ENCODE measurements around the gene C10orf53. TPM values are rescaled to one million over a fixed set of nuclear protein-coding genes. Genes with fewer than 3 reads are reported as not detected.

The C10orf53 gene
- total RNA-seq: 0.16 TPM in 1 of 2 replicates, not detected in the other

- Mint-ChIP-seq H3K27me3 (ENCODE audit: low read depth) (peaks cover 38% of the 10 kb centered on the region), H3K4me3 (ENCODE audit: low read depth) (no peak within 1 kb of the TSS), H3K36me3 (ENCODE audit: low read depth) (no peaks in the 10 kb centered on the region), H3K27ac (no peak within 1 kb of the TSS), H3K9me3 (peaks cover 8% of the 10 kb centered on the region), H3K4me1 (ENCODE audit: low read depth) (peaks cover 2% of the 10 kb centered on the region)
- DNase-seq (ENCODE audit: low spot score): peak; percentile 40
- intact Hi-C loops (cut with micrococcal nuclease): no loop called here
Measured at GRCh38 chr10:49679480-49679893, at the start of gene C10orf53. Gene C10orf53, plus strand, starts transcription at chr10:49679651. Its CDS starts 47 bp downstream, at chr10:49679698.

- intact Hi-C loops (cut with micrococcal nuclease): no loop called here
Measured at GRCh38 chr10:49631975-49632374, 47.5 kb upstream of the C10orf53 start.

GRCh38 chr10:49632406-49633317 is 46.8 kb upstream of the C10orf53 start:
- Mint-ChIP-seq H3K4me3 (ENCODE audit: low read depth) (no peak overlapping the region), H3K9me3 (no peaks in the 10 kb centered on the region), H3K4me1 (ENCODE audit: low read depth) (no peaks in the 10 kb centered on the region), H3K27me3 (ENCODE audit: low read depth) (peaks cover 23% of the 10 kb centered on the region), H3K36me3 (ENCODE audit: low read depth) (no peaks in the 10 kb centered on the region), H3K27ac (no peak overlapping the region)
- intact Hi-C loops (cut with micrococcal nuclease): no loop called here
- no peak for DNase-seq (ENCODE audit: low spot score)

More at GRCh38 chr10:49631975-49632374, 47.5 kb upstream of the C10orf53 start:
- Mint-ChIP-seq H3K9me3 (no peaks in the 10 kb centered on the region), H3K36me3 (ENCODE audit: low read depth) (no peaks in the 10 kb centered on the region), H3K27ac (no peak overlapping the region), H3K4me1 (ENCODE audit: low read depth) (no peaks in the 10 kb centered on the region), H3K27me3 (ENCODE audit: low read depth) (peaks cover 16% of the 10 kb centered on the region), H3K4me3 (ENCODE audit: low read depth) (no peak overlapping the region)
- no peak for DNase-seq (ENCODE audit: low spot score)

- Mint-ChIP-seq H3K9me3 (no peaks in the 10 kb centered on the region), H3K27me3 (ENCODE audit: low read depth) (peaks cover 29% of the 10 kb centered on the region), H3K27ac (no peak overlapping the region), H3K36me3 (ENCODE audit: low read depth) (no peaks in the 10 kb centered on the region), H3K4me1 (ENCODE audit: low read depth) (no peaks in the 10 kb centered on the region), H3K4me3 (ENCODE audit: low read depth) (no peak overlapping the region)
- intact Hi-C loops (cut with micrococcal nuclease): no loop called here
- no peak for DNase-seq (ENCODE audit: low spot score)
Measured at GRCh38 chr10:49633327-49634068, 46.0 kb upstream of the C10orf53 start.

GRCh38 chr10:49634069-49634660 is 45.3 kb upstream of the C10orf53 start:
- no peak overlapping the region for H3K4me3 Mint-ChIP-seq (ENCODE audit: low read depth)
- H3K36me3 Mint-ChIP-seq (ENCODE audit: low read depth): no peaks in the 10 kb centered on the region
- no peaks in the 10 kb centered on the region for H3K4me1 Mint-ChIP-seq (ENCODE audit: low read depth)
- H3K9me3 Mint-ChIP-seq: no peaks in the 10 kb centered on the region
- DNase-seq (ENCODE audit: low spot score): no peak
- no peak overlapping the region for H3K27ac Mint-ChIP-seq
- peaks cover 29% of the 10 kb centered on the region for H3K27me3 Mint-ChIP-seq (ENCODE audit: low read depth)
- intact Hi-C loops (cut with micrococcal nuclease): no loop called here

GRCh38 chr10:49642311-49642710 is 37.1 kb upstream of the C10orf53 start:
- H3K27ac Mint-ChIP-seq: no peak overlapping the region
- H3K4me1 Mint-ChIP-seq (ENCODE audit: low read depth): no peaks in the 10 kb centered on the region
- no peaks in the 10 kb centered on the region for H3K9me3 Mint-ChIP-seq
- H3K4me3 Mint-ChIP-seq (ENCODE audit: low read depth): no peak overlapping the region
- intact Hi-C loops (cut with micrococcal nuclease): no loop called here
- DNase-seq (ENCODE audit: low spot score): no peak
- H3K36me3 Mint-ChIP-seq (ENCODE audit: low read depth): no peaks in the 10 kb centered on the region
- H3K27me3 Mint-ChIP-seq (ENCODE audit: low read depth): peaks cover 16% of the 10 kb centered on the region

GRCh38 chr10:49643241-49644034 is 36.0 kb upstream of the C10orf53 start:
- no peaks in the 10 kb centered on the region for H3K9me3 Mint-ChIP-seq
- no peaks in the 10 kb centered on the region for H3K36me3 Mint-ChIP-seq (ENCODE audit: low read depth)
- H3K27me3 Mint-ChIP-seq (ENCODE audit: low read depth): peaks cover 8% of the 10 kb centered on the region
- H3K4me3 Mint-ChIP-seq (ENCODE audit: low read depth): no peak overlapping the region
- H3K4me1 Mint-ChIP-seq (ENCODE audit: low read depth): peaks cover 3% of the 10 kb centered on the region
- no peak for DNase-seq (ENCODE audit: low spot score)
- intact Hi-C loops (cut with micrococcal nuclease): no loop called here
- no peak overlapping the region for H3K27ac Mint-ChIP-seq

- DNase-seq (ENCODE audit: low spot score): no peak
- H3K4me3 Mint-ChIP-seq (ENCODE audit: low read depth): no peak overlapping the region
- intact Hi-C loops (cut with micrococcal nuclease): no loop called here
- peaks cover 8% of the 10 kb centered on the region for H3K27me3 Mint-ChIP-seq (ENCODE audit: low read depth)
- no peak overlapping the region for H3K27ac Mint-ChIP-seq
- no peaks in the 10 kb centered on the region for H3K36me3 Mint-ChIP-seq (ENCODE audit: low read depth)
- no peaks in the 10 kb centered on the region for H3K9me3 Mint-ChIP-seq
- H3K4me1 Mint-ChIP-seq (ENCODE audit: low read depth): peaks cover 8% of the 10 kb centered on the region
Measured at GRCh38 chr10:49644035-49644646, 35.3 kb upstream of the C10orf53 start.

- intact Hi-C loops (cut with micrococcal nuclease): no loop called here
- H3K27me3 Mint-ChIP-seq (ENCODE audit: low read depth): peaks cover 7% of the 10 kb centered on the region
- no peak overlapping the region for H3K27ac Mint-ChIP-seq
- peaks cover 21% of the 10 kb centered on the region for H3K4me1 Mint-ChIP-seq (ENCODE audit: low read depth)
- no peak overlapping the region for H3K4me3 Mint-ChIP-seq (ENCODE audit: low read depth)
- no peaks in the 10 kb centered on the region for H3K36me3 Mint-ChIP-seq (ENCODE audit: low read depth)
- DNase-seq (ENCODE audit: low spot score): no peak
- no peaks in the 10 kb centered on the region for H3K9me3 Mint-ChIP-seq
Measured at GRCh38 chr10:49645417-49645816, 34.0 kb upstream of the C10orf53 start.

- peaks cover 5% of the 10 kb centered on the region for H3K27me3 Mint-ChIP-seq (ENCODE audit: low read depth)
- H3K4me3 Mint-ChIP-seq (ENCODE audit: low read depth): no peak overlapping the region
- H3K27ac Mint-ChIP-seq: no peak overlapping the region
- H3K36me3 Mint-ChIP-seq (ENCODE audit: low read depth): no peaks in the 10 kb centered on the region
- peaks cover 21% of the 10 kb centered on the region for H3K4me1 Mint-ChIP-seq (ENCODE audit: low read depth)
- no peak for DNase-seq (ENCODE audit: low spot score)
- no peaks in the 10 kb centered on the region for H3K9me3 Mint-ChIP-seq
- intact Hi-C loops (cut with micrococcal nuclease): no loop called here
Measured at GRCh38 chr10:49645871-49646870, 33.3 kb upstream of the C10orf53 start.

GRCh38 chr10:49647554-49647953 is 31.9 kb upstream of the C10orf53 start:
- no peak overlapping the region for H3K27ac Mint-ChIP-seq
- no peaks in the 10 kb centered on the region for H3K9me3 Mint-ChIP-seq
- no peak for DNase-seq (ENCODE audit: low spot score)
- no peaks in the 10 kb centered on the region for H3K36me3 Mint-ChIP-seq (ENCODE audit: low read depth)
- H3K27me3 Mint-ChIP-seq (ENCODE audit: low read depth): peaks cover 5% of the 10 kb centered on the region
- H3K4me1 Mint-ChIP-seq (ENCODE audit: low read depth): peaks cover 21% of the 10 kb centered on the region
- intact Hi-C loops (cut with micrococcal nuclease): no loop called here
- no peak overlapping the region for H3K4me3 Mint-ChIP-seq (ENCODE audit: low read depth)

All from activated T-helper 2 cell treated with anti-CD3 and anti-CD28 coated beads, Interferon-gamma antibody, Interleukin-2, Interleukin-4, amounts not matched to agents 10 μg/mL and 5 μg/mL and 100 μg/mL, durations not matched to agents 14 hours and 24 hours and 36 hours (primary cell).